GM18520 (cell line): ENCODE data around the gene PDSS2.

ENCODE experiments used
- ATAC-seq: cut with Tn5 transposase; IDR thresholded peaks from one replicate; pipeline ENCODE4 v1.9.1; 2021; ENCODE audit not compliant: unreplicated experiment

PDSS2 gene

GRCh38 chr6:107103082-107103481, 356.3 kb downstream of the PDSS2 start:
- ATAC-seq, result no peak
